HG03175 (cell line): ENCODE data around the gene SEMA6D.

Source experiments
- ATAC-seq: cut with Tn5 transposase; IDR thresholded peaks from one replicate; pipeline ENCODE4 v1.9.1; 2021; ENCODE audit warnings: mild to moderate bottlenecking, moderate library complexity; ENCODE audit not compliant: unreplicated experiment

The SEMA6D gene, protein sequence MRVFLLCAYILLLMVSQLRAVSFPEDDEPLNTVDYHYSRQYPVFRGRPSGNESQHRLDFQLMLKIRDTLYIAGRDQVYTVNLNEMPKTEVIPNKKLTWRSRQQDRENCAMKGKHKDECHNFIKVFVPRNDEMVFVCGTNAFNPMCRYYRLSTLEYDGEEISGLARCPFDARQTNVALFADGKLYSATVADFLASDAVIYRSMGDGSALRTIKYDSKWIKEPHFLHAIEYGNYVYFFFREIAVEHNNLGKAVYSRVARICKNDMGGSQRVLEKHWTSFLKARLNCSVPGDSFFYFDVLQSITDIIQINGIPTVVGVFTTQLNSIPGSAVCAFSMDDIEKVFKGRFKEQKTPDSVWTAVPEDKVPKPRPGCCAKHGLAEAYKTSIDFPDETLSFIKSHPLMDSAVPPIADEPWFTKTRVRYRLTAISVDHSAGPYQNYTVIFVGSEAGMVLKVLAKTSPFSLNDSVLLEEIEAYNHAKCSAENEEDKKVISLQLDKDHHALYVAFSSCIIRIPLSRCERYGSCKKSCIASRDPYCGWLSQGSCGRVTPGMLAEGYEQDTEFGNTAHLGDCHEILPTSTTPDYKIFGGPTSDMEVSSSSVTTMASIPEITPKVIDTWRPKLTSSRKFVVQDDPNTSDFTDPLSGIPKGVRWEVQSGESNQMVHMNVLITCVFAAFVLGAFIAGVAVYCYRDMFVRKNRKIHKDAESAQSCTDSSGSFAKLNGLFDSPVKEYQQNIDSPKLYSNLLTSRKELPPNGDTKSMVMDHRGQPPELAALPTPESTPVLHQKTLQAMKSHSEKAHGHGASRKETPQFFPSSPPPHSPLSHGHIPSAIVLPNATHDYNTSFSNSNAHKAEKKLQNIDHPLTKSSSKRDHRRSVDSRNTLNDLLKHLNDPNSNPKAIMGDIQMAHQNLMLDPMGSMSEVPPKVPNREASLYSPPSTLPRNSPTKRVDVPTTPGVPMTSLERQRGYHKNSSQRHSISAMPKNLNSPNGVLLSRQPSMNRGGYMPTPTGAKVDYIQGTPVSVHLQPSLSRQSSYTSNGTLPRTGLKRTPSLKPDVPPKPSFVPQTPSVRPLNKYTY

DNA sequence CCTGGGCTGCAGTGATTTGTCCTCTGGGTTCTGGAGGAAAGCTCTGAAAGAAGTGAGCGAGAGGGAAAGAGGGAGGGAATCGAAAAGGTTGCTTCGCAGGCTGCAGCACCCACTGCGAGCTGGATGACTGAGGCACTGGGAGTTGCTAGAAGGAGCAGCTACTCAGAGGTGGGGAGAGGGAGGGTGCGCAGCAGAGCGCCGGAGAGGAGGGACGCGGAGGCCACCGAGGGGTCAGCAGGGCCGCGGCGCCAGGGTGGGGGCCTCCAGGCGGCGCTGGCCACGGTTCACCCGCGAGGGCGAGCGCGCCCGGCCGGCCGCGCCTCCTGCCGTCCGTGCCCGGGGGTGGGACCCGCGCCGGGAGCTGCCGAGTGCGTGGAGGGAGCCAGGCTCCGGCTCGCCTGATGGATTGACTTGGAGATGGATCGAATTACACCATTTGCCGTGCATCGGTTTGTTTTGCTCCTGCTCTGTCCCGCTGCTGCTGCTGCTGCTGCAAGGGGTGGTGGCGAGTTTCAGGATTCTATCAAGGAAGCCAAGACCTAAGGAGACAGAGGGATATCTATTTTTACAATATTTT, at the start of gene SEMA6D:
Gene SEMA6D, plus strand, starts transcription at position 470 of the 577 bp plus-strand sequence. CDS start 42,294 bp downstream, outside the sequence.
- no peak for ATAC-seq

DNA sequence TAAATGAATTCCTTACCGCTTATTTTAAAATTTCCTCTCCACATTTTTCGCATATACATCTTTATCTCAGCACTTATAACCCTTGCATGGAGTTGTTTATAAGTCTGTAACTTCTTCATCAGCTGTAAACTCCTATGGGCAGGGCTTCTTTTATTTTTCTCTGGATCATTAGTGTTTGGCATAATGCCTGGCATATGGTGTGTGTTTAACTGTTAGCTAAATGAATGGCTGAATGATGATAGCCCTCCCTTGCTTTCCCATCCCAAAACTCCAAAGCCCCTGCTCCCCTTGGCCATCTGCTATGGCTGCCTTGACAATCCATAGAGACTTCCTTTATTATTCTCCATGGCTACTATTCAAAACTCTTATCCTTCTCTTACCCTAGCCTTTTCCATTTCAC, 48.1 kb upstream of the SEMA6D start:
- ATAC-seq, result no peak

DNA sequence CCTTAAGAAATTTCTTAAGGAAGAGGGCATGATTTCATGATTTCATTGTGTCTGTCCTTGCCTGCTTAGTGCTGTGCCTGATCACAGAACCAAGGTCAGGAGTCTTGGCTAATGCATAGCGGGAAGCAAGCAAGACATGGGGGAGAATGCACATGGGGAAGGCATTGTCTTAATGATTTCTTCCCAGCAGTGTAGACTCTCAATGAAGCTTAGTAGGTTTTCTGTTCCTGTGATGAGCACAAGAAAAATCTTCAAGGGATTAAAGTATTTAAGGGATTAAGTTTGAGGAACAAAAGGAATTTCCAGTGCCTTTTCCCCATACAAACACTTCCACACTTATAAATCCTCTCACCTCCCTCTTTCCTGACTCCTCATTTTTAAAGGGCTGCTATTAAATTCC, 46.9 kb upstream of the SEMA6D start:
- ATAC-seq, result no peak

DNA sequence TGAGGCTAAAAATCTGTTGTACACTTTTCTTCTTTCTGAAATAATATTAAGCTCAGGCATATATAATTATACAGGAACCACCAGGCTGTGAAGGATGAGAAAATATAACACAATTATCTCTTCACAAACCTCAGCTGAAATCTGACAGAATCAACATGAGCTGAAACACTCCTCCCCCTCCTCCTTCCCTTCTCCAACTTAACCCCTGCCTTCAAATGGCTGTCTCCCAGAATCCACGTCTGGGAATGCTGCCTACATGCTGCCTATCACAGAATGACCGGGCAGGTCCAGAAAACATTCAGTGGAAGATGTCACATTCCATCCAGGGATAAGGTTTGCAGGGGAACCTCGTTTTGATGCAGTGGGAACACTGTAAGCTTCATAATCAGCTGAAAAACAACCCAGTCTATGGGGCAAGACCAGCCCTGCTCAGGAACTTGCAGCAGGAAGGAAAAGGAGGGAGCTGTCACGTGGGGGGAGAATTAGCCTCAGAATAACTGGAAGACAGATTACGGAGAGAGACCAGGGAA, 44.0 kb upstream of the SEMA6D start:
- no peak for ATAC-seq

DNA sequence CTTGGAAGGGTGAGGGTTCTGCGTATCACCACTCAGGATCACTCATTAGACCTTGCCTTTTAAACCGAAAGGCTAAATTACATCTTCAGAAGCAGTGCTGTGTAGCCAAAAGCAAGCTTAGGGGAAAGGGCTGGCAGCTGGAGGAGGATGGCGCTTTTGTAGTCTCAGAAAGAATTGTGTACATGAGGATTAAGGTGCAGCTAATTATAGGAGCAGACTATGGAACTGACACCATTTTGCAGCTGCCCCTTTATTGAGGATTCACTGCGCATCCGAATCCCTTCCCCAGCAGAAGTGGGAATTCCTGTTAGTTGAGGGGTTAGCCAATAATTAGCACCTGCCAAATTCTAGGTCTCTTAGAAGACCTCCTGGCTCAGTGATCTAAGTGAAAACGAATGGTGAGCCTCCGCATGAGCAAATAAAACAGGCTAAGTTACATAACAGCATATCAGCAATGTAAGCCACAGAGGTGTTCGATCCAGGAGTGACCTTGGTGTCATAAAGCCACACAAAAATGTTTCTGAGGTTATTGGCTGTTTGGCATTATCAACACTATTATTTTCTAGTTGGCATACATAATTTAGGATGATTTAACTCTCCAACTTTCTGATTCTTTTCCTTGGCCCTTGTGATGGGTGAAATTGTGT, 42.6 kb upstream of the SEMA6D start:
- no peak for ATAC-seq

DNA sequence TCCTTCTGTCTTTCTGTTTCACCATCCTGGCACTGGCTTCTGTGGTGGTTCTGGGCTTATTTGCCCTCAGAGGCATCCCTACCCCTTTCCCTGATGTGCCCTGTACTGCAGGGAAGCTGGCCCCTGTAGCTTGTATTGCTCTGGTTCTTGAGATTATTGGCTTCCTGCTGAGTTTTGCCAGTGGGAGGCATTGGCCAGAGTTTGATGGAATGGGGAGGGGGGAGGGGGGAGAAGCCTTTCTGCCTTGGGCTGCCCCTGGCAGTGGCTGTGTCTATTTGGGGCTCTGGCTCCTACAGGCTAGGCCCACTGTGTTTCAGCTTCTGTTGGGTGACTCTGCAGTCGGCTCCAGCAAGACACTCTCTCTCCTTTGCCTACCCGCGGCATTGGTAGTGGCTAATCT, 41.6 kb upstream of the SEMA6D start:
- ATAC-seq, result no peak

DNA sequence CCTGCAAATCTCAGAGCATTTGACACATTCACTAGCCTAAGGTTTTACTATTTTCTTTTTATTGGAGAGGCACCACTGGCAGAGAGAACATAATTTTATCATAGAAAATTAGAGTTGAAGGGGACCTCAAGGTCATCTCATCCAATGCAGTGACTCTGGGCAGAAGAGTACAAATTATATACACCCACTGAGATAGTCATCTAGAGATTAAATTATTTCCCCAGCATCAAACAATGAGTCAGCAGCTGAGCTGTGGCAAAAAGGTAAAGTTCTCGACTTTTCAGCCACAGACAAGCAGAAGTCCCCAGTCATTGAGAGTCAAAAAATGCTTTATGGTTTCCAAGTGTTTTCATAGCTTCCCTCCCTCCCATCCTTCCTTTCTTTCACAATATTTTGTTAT, 39.3 kb upstream of the SEMA6D start:
- ATAC-seq, result no peak

DNA sequence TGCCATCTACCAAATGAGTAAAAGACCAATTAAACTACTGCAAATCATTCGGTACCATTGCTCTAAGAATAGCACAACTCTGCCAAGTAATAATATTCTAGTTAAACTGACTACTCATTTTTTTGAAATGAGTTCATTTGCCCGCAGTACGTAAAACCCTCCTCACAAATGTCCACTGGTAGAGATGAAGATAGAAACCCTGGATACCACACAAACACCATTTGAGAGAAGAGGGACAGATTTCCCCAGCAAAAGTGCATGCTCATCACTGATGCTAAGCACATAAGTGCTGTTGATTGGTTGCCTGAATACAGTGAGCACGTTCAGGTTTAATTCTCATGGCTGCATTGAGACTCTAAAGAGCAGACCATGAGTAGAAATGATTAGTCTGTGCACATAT, 34.6 kb upstream of the SEMA6D start:
- ATAC-seq, result no peak

DNA sequence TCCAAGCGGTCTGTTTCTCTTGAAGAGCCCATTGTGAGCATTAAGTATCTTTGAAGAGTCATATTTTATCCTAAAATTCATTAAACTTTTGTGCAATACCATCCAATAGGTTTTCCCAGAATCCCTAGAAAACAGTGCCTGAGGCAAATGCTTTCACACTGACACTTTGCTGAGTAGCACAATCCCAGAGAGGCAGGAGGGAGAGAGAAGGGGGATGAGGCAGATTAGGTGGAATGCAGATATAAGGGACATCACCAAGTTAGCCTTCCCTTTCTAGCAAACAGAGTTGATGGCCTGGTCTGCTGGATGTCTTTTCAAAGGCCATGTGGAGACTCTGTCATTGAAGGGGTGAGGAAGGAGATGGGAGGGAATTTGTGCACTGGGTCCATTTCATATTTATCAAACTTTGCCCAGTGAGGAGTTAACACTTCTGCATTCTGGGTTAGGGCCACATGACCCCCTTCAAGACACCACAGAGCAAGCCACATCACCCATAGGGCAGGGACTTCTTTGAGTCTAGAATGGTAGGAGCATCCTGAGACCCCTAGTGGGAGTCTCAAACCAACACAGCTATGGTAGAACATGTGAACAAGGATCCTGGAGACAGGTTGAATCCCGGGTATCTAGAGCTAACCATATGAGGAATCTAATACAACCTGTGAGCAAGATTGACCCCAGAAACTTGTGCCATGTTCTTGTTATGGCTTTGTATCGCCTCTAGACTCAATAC, 32.0 kb upstream of the SEMA6D start:
- no peak for ATAC-seq

DNA sequence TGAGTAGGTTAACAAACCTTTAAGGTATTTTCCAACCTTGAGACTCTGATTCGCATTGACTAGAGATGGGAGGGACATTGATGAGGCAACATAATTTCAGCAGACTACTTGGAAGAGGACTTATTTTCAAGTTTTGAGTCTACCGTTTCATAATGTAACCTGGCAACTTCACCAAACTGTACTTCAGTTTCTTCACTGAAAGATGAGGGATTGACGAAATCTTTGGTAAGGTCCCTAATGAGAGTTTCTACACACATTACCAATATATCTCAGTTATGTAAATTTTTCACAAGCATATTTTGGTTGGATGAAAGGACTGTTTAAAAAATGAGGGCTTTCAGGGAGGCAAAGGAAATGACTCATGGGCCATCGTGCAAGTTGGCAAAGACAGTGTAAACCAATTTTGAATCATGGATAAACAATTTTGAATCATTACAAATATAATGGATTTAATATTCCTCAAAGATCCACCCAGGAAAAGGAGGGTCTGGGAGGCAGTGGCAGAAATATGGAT, 28.7 kb upstream of the SEMA6D start:
- no peak for ATAC-seq

DNA sequence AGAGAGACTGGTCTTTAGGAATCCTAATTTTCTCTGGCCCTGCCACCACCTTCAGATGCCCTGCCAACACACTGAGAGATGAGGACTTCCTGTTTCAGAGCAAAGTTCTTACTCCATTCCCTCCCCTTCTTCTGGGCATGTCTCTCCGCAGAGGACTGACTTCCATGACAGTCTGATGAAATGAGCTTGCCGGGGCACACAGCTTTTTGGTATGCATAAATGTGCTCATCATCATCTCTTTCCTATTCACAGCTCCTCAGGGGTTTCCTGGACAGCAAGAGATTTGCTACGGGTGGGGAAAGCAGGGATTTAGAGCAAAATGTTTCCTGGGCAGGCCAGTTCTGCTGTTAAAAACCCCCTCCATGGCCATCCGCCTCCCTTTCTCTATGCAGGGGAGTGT, 27.6 kb upstream of the SEMA6D start:
- no peak for ATAC-seq

DNA sequence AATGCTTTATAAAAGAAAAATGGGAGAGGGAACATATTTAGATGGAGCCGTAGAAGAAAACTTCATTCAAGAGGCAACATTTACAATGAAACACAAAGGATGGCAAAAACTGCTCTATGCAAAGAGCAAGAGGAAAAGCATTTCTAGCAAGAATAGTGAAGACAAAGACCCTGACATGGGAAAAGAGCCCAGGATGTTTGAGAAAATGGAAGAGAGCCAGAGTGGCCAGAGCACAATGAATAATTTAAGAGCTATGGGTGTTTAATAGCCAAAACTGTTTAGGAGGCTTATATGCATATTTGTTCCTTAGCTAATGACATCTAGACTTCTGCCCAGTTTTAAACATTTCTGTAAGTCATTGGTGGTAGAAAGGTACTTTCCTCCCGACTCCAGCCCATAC, 25.4 kb upstream of the SEMA6D start:
- no peak for ATAC-seq

DNA sequence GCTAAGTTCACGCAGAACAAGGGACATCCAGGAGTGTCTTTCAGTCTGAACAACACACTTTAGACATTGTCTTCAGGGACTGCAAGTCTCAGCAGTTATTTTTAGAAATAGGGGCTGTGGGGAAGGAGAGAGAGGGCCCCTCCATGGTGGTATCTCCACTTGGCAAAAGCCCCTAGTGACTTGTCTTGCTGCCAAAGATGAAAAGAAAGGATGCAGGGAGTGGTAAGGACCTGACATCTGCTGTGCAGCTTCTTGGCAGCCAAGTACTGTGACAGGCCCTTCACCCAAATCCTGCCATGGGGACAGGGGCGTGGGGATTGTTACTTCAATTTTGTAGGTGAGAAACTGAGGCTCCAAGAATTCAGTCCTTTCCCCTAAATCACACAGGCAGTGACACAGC, 21.0 kb upstream of the SEMA6D start:
- no peak for ATAC-seq

DNA sequence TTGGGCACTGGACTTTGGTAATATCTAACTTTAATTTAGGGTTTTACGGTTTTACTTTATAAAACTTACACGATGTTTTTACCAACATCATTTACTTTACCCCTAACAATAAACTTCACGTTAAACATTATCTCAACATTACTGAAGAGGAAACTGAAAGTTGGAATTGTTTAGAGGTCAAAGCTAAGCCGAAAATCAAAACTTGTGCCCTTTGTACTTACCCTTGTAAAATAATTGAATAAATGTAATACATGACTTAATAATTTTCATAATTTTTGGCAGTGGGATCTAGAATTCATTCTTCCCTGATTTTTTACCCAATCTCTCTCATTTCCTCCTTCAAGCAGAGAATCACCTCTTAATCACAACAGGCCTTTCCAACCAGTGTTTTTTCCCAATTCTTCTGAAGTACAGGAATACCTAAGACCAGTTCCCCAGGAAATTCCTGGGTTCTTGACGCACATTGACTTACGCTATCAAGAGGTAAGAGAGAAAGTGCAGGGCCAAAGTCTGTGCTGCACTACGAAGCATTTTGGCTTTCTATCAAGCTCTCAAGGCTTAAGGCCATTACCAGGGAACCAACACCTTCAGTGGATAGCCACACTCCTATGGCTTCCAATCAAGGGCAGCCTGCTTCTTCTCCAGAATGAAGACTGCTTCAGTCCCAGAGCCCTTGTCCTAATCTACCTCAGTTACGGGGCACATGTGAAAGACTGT, 11.9 kb upstream of the SEMA6D start:
- no peak for ATAC-seq

DNA sequence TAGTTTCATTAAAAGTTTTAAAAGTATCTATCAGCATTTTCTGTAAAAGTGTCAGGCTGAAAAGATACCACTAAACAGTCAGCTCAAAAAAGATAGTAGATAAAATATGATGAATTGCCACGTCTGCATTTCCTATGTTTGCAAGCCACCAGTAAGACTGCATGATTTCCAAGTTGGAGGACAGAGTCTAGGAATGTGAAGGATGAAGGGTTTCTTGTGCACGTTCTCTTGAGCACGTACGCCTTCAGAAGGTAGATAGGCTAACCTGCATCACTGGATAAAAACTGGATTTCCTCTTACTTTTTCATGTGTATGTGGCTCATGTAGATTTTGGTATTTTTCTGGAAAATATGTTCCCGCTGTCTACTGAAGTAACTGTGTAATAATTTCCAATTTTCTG, 9.9 kb upstream of the SEMA6D start:
- no peak for ATAC-seq

DNA sequence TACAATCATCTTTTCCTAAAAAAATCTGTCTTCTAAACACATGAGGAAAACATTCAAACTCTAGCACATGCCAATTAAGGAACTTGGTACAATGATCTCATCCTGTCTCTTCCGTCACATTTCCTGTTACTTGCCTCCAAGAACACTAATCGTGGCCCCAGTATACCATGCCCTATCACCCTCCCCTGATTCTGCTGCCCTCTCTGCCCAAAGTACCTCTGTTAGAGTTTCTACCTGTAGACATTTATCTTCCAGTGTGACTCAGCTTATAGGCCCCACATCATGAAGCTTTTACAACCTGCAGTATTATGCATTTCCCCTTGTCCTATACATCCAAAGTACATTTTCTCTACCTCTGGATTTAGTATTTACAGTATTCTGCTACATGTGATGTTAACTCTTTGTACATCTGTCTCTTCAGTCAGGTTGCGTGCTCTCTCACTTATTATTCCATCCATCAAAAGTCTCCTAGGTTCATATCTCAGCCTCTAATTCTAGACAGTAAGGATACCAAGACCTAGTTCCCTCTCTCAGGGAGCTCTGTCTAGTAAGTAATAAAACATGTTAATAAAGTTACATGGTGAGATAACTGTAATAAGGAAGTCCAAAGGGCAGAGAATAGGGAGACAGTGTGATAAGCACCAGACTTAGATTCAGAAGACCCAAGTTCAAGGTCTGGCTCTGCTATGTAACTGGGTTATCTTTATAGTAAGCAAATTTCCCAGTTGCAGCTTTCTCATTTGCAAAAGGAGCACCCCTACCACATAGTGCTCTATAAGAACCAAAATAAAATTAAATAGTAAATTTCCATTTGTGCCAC, 8.9 kb upstream of the SEMA6D start:
- ATAC-seq, result no peak

DNA sequence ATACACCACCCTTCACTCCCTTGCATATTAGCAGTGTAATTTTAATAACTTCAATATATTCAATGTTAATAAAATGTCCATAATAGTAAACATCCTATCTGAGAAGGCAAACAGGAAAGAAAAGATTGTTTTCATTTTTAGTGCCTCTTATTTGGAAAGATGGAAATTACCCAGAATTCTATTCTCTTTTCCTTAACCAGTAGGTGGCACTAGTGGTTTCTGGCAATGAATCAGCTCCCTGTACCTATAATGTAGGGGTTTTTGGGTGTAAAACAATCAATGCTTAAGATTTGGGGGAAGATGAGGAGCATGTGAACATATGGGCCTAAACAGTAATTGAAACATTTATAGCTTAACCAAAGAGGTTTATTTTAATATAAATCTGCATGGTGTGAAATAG, 5.7 kb upstream of the SEMA6D start:
- no peak for ATAC-seq

DNA sequence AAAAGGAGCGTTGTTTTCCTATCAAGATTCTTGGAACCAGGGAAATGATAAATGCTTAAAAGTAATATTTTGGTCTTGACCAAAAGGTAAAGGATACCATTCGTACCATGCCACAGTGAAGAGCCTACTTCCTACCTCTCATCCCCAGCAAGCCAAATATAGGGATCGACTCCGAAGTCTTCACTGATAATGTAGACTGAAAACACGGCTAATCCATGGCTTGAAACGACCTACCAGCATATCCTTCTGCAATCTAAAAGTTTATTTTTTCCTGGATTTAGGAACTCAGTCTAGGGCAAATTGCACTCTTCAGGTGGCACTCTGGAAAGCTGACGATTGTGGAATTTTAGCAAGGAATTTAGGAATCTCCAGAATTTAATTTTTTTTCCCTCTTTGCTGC, 1.9 kb upstream of the SEMA6D start:
- no peak for ATAC-seq
